Effector memory CD4-positive, alpha-beta T cell (primary cell): ENCODE results near the gene SLC39A6.
"Not testable (repeated sequence)": the region's sequence is repeated elsewhere in the genome, so short reads cannot be mapped to it uniquely, and the experiment has no call there.

Experiments used
- DNase-seq, 3 donors: peaks; one replicate each; pipeline ENCODE4 v3.0.0-alpha.2; 2020
- H3K27ac ChIP-seq: 2 replicates; pipeline ENCODE4 v1.7.0; 2013; ENCODE audit warnings: mild to moderate bottlenecking, low read length, moderate library complexity; ENCODE audit not compliant: insufficient read depth, poor library complexity, severe bottlenecking
- H3K27me3 ChIP-seq: replicated peaks from 2 replicates; pipeline ENCODE4 v1.7.0; 2013; ENCODE audit warnings: mild to moderate bottlenecking, low read length; ENCODE audit not compliant: insufficient read depth, control insufficient read depth, poor library complexity, severe bottlenecking
- H3K36me3 ChIP-seq: 2 replicates; pipeline ENCODE4 v1.7.0; 2013; ENCODE audit warnings: mild to moderate bottlenecking, low read length, moderate library complexity; ENCODE audit not compliant: control insufficient read depth, insufficient read depth
- H3K4me1 ChIP-seq: 2 replicates; pipeline ENCODE4 v1.7.0; 2013; ENCODE audit warnings: low read length, mild to moderate bottlenecking; ENCODE audit not compliant: control insufficient read depth, insufficient read depth, poor library complexity, severe bottlenecking
- H3K4me3 ChIP-seq: 2 replicates; pipeline ENCODE4 v1.7.0; 2013; ENCODE audit warnings: low read length, low read depth, mild to moderate bottlenecking; ENCODE audit not compliant: insufficient read depth, poor library complexity, severe bottlenecking
- H3K9me3 ChIP-seq: 2 replicates; pipeline ENCODE4 v1.7.0; 2013; ENCODE audit warnings: mild to moderate bottlenecking, low read length, moderate library complexity; ENCODE audit not compliant: control insufficient read depth

Gene SLC39A6

DNA sequence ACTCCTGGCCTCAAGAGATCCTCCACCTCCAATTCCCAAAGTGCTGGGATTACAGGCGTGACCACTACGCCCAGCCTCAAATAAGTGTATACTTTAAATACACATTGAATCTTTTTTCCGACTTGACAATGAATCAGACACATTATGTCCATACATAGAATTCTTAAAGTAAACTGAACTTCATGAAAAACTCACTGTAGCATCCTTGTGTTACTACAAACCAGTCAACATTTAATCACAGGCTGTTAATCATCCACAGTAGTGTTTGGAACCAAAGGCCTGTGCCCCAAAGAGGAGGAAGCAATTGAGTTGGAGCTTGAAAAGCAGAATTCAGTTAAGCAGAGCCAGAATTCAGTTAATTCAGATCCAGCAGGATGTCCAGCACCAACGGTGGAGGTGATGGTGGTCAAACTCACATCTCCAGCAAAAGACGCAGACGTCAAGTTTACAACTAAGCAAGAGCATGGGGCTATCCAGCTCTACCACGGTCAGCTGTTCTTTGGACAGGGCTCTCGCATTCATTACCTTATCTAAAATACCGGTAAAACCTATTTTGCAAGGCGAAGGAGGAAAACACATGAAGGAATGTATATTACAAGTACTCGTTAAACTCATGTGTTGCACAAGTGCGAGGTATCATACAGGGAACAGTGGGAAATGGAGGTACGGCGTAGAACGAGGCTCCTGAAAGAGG is 1.2 kb downstream of the SLC39A6 start:
- peaks cover 33% of the 10 kb centered on the region for H3K4me1 ChIP-seq
- peaks cover 6% of the 10 kb centered on the region for H3K36me3 ChIP-seq
- H3K27ac ChIP-seq = no peak overlapping the region
- no peaks in the 10 kb centered on the region for H3K9me3 ChIP-seq
- DNase-seq = no peak
- peak overlapping the region; percentile 99 for H3K4me3 ChIP-seq
- H3K27me3 ChIP-seq = no peaks in the 10 kb centered on the region

DNA sequence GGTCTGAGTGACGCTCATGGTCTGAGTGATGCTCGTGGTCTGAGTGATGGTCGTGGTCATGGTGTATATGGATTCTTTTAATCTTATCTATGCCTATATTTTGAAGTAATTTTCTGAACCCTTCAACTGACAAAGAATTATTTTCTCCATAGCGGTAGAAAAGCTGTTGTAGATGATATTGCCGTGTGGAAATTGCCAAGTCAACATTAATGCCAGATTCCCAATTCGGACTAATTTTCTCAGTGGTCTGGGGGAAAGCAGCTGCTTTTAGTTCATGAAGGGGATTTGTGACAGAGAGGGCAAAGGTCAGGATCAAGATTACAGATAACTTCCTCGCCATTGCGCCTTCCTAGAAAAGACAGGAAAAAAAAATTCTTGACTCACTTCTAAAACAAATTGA is 2.5 kb downstream of the SLC39A6 start:
- Histone ChIP-seq H3K9me3 (no peaks in the 10 kb centered on the region), H3K27ac (no peak overlapping the region), H3K36me3 (peaks cover 15% of the 10 kb centered on the region), H3K4me1 (peaks cover 20% of the 10 kb centered on the region), H3K4me3 (no peak overlapping the region), H3K27me3 (no peaks in the 10 kb centered on the region)
- DNase-seq = no peak

DNA sequence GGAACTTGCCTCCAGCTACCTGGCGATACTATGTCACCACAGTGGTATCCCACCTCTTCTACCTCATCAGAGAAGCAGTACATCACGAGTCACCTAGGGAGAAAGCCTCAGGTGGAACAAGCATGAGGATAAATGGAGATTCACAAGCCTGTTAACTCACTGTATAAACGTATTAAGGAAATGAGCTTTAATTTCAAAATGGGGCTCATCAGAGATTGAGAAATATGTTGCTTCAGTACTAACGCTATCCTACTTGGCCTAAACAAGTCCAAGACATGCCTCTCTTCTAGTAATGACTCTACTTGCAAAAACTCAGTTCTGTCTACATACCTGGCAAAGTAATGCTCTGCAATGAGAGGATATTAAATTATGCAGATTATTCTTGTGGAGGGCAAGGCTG is 4.3 kb downstream of the SLC39A6 start:
- no peaks in the 10 kb centered on the region for H3K27me3 ChIP-seq
- peaks cover 19% of the 10 kb centered on the region for H3K36me3 ChIP-seq
- DNase-seq = no peak
- peaks cover 10% of the 10 kb centered on the region for H3K4me1 ChIP-seq
- no peaks in the 10 kb centered on the region for H3K9me3 ChIP-seq
- no peak overlapping the region for H3K4me3 ChIP-seq
- no peak overlapping the region for H3K27ac ChIP-seq

DNA sequence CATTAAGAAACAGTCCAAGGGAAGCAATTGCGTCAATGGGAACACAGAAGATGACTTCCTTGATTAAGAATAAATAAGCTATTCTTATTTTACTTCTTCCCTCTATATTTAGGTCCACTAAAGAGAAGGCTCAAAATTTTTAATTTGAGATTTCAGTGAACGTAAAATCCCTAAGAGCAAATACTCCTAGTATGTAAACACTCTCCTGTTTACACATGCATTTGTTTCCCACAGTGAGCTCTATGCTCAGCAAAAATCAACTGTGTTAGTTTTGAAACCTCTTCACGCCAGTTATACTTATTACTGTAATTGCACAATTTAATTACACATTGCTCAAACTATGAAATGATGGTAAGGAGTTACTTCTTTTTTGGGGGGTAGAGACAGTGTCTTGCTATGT is 8.8 kb downstream of the SLC39A6 start:
- no peak for DNase-seq
- Histone ChIP-seq H3K36me3 (peaks cover 24% of the 10 kb centered on the region), H3K27me3 (no peaks in the 10 kb centered on the region), H3K27ac (no peak overlapping the region), H3K9me3 (no peaks in the 10 kb centered on the region), H3K4me1 (no peaks in the 10 kb centered on the region), H3K4me3 (no peak overlapping the region)

DNA sequence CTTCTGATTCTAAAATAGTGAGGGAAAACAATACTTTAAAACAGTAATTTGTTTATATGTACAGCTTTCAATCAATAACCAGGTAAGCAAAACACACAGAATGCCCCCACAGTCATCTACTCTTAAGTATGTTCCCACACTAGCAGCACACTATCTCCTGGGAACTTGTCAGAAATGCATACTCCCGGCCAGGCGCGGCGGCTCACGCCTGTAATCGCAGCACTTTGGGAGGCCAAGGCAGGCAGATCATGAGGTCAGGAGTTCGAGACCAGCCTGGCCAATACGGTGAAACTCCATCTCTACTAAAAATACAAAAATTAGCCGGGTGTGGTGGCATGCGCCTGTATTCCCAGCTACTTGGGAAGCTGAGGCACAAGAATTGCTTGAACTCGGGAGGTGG is 12.4 kb downstream of the SLC39A6 start:
- peaks cover 34% of the 10 kb centered on the region for H3K36me3 ChIP-seq
- H3K9me3 ChIP-seq, H3K27me3 ChIP-seq, H3K4me1 ChIP-seq, DNase-seq, H3K27ac ChIP-seq, H3K4me3 ChIP-seq: not testable (repeated sequence)

DNA sequence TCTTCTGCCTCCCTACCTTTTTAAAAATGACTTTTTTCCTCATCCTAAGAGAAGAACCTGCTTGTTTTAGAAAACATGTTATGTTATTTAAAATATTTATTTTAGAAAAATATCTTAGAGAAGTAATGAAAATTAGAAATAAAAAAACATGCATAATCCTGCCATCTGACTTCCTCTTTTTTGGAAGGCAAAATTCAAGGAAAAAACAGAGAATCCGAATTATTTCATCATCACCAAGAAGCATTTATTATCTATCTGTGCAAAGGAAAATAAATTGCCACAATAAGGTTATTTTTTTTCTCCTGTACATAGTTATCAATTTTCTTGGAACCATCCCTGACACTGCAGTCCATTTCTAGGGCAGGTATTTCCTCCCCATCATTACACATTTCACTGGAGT is 14.4 kb downstream of the SLC39A6 start:
- H3K4me1 ChIP-seq = no peaks in the 10 kb centered on the region
- H3K9me3 ChIP-seq = no peaks in the 10 kb centered on the region
- H3K36me3 ChIP-seq = peaks cover 37% of the 10 kb centered on the region
- no peak for DNase-seq
- no peaks in the 10 kb centered on the region for H3K27me3 ChIP-seq
- H3K4me3 ChIP-seq = no peak overlapping the region
- H3K27ac ChIP-seq = no peak overlapping the region

DNA sequence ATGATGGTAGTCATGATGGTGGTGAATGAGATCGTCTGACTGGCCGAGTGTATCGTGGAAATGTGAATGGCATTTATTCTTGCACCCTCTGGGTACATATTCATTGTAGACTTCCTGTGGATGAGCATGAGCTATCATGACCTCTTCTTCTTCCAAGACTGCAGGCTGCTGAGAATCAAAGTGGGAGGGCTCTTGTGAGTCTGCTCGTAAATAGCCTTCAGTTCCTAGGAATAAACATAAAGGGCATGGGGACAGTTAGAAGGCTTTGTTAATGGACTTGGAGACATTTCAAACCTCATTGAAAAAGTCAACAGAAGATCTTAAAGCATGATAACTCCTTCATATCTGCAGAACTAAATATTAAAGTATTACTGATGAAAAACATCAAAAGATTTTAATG is 14.9 kb downstream of the SLC39A6 start:
- H3K4me3 ChIP-seq = no peak overlapping the region
- no peaks in the 10 kb centered on the region for H3K4me1 ChIP-seq
- no peaks in the 10 kb centered on the region for H3K9me3 ChIP-seq
- no peaks in the 10 kb centered on the region for H3K27me3 ChIP-seq
- no peak for DNase-seq
- H3K36me3 ChIP-seq = peaks cover 37% of the 10 kb centered on the region
- H3K27ac ChIP-seq = no peak overlapping the region

DNA sequence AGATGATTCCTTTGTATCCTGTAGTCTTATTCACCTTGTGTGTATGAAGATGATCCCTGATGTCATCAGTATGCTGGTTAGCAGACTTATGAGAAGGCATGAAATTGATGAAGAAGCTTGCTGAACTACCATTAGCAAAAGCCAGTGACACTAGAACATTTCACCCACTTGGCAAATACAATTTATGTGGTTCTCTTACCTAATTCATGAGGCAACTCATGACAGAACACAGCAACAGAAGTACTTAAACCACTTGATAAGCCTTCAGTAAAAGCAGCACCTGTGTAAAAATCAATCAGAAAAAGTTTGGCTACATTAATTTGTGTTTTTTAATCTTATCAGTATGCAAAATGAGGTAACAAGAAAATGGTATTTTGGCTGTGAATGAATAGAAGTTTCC is 16.8 kb downstream of the SLC39A6 start:
- no peak for DNase-seq
- H3K4me1 ChIP-seq = no peaks in the 10 kb centered on the region
- peaks cover 37% of the 10 kb centered on the region for H3K36me3 ChIP-seq
- no peaks in the 10 kb centered on the region for H3K9me3 ChIP-seq
- no peaks in the 10 kb centered on the region for H3K27me3 ChIP-seq
- H3K27ac ChIP-seq = no peak overlapping the region
- H3K4me3 ChIP-seq = no peak overlapping the region

DNA sequence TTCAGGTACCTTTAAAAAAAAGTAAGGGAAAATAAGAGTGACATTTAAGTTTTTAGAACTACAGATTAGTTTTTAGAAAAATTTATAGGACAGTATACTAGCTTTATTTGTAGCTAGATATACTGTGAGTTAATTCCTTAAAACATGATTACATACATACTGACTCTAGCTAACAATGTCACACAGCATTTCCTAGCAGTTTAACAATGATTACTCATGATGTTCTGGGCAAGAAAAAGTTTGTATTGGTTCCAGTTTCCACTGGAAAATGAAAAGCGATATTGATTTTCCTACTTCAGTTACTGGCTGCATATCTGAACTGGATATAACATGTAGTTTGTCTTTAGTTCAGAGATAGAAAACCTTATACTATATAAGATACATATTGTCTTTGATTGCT is 19.4 kb downstream of the SLC39A6 start:
- no peak for DNase-seq
- Histone ChIP-seq H3K9me3 (no peaks in the 10 kb centered on the region), H3K4me3 (no peak overlapping the region), H3K27me3 (no peaks in the 10 kb centered on the region), H3K4me1 (no peaks in the 10 kb centered on the region), H3K27ac (no peak overlapping the region), H3K36me3 (peaks cover 31% of the 10 kb centered on the region)

DNA sequence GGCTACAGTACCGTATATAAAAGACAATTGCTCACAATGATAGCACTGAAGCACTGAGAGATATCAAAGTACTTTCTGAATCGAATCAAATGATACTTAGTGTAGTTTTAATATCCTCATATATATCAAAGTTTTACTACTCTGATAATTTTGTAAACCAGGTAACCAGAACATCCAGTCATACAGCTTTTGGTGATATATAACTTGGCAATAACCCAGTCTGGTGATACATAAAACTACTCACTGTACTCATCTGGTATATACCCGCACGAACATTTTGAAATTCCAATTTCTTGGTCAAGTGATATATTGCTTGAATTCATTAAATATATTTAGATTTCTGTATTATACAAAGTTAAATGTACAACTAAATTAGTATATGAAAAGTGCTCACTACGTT is 20.5 kb downstream of the SLC39A6 start:
- H3K36me3 ChIP-seq = peaks cover 24% of the 10 kb centered on the region
- DNase-seq = no peak
- no peaks in the 10 kb centered on the region for H3K27me3 ChIP-seq
- no peak overlapping the region for H3K27ac ChIP-seq
- H3K4me1 ChIP-seq = no peaks in the 10 kb centered on the region
- H3K4me3 ChIP-seq = no peak overlapping the region
- no peaks in the 10 kb centered on the region for H3K9me3 ChIP-seq
